ENCODE measurements around the gene HTR3C. TPM values are rescaled to one million over a fixed set of nuclear protein-coding genes. Genes with fewer than 3 reads are reported as not detected.
"Not testable (repeated sequence)": the region's sequence is repeated elsewhere in the genome, so short reads cannot be mapped to it uniquely, and the experiment has no call there.

Gene HTR3C
- total RNA-seq, 1 donor from 2014 or later, result not detected

GRCh38 chr3:184022323-184022722 lies 30.5 kb upstream of the HTR3C start:
- H3K27me3 Mint-ChIP-seq, result peaks cover 26% of the 10 kb centered on the region
- no peak for ATAC-seq (ENCODE audit: low read depth)
- no peak overlapping the region for H3K27ac Mint-ChIP-seq
- no peak for DNase-seq
- no peaks in the 10 kb centered on the region for H3K9me3 Mint-ChIP-seq
- ChIA-PET POLR2A (no interaction called here), CTCF (no interaction called here)
- no peak for TF ChIP-seq CTCF (IDR thresholded peaks at IDR 0.05)
- H3K4me3 Mint-ChIP-seq, result no peak overlapping the region
- peaks cover 8% of the 10 kb centered on the region for H3K36me3 Mint-ChIP-seq (ENCODE audit: low read depth)
- H3K4me1 Mint-ChIP-seq, result peaks cover 8% of the 10 kb centered on the region
- intact Hi-C loops (cut with micrococcal nuclease), result no loop called here

GRCh38 chr3:184025256-184025655 lies 27.6 kb upstream of the HTR3C start:
- H3K9me3 Mint-ChIP-seq; ATAC-seq (ENCODE audit: low read depth); DNase-seq; H3K36me3 Mint-ChIP-seq (ENCODE audit: low read depth); intact Hi-C loops (cut with micrococcal nuclease); POLR2A ChIA-PET; H3K4me1 Mint-ChIP-seq; H3K4me3 Mint-ChIP-seq; CTCF ChIA-PET; H3K27ac Mint-ChIP-seq: not testable (repeated sequence)
- peaks cover 24% of the 10 kb centered on the region for H3K27me3 Mint-ChIP-seq

GRCh38 chr3:184028275-184028890 lies 24.5 kb upstream of the HTR3C start:
- H3K36me3 Mint-ChIP-seq (ENCODE audit: low read depth); H3K9me3 Mint-ChIP-seq; H3K27ac Mint-ChIP-seq; H3K4me3 Mint-ChIP-seq; ATAC-seq (ENCODE audit: low read depth); DNase-seq; CTCF ChIA-PET; H3K4me1 Mint-ChIP-seq; POLR2A ChIA-PET; intact Hi-C loops (cut with micrococcal nuclease): not testable (repeated sequence)
- H3K27me3 Mint-ChIP-seq, result peaks cover 10% of the 10 kb centered on the region

- H3K9me3 Mint-ChIP-seq, result no peaks in the 10 kb centered on the region
- TF ChIP-seq CTCF (IDR thresholded peaks at IDR 0.05), result no peak
- peaks cover 10% of the 10 kb centered on the region for H3K27me3 Mint-ChIP-seq
- H3K36me3 Mint-ChIP-seq (ENCODE audit: low read depth), result no peaks in the 10 kb centered on the region
- no peaks in the 10 kb centered on the region for H3K4me1 Mint-ChIP-seq
- POLR2A ChIA-PET, result no interaction called here
- ATAC-seq (ENCODE audit: low read depth) (no peak), DNase-seq (no peak)
- no peak overlapping the region for H3K4me3 Mint-ChIP-seq
- intact Hi-C loops (cut with micrococcal nuclease), result no loop called here
- no peak overlapping the region for H3K27ac Mint-ChIP-seq
- CTCF ChIA-PET, result interaction anchor here (1.5 kb wide), 1 partner anchor 15 kb away, joined by 3 read pairs; no protein-coding TSS in a partner anchor
Measured at GRCh38 chr3:184029443-184029842, 23.4 kb upstream of the HTR3C start.

- intact Hi-C loops (cut with micrococcal nuclease), result no loop called here
- Mint-ChIP-seq H3K4me1 (no peaks in the 10 kb centered on the region), H3K4me3 (no peak overlapping the region), H3K27me3 (peaks cover 7% of the 10 kb centered on the region), H3K9me3 (no peaks in the 10 kb centered on the region), H3K27ac (no peak overlapping the region), H3K36me3 (ENCODE audit: low read depth) (no peaks in the 10 kb centered on the region)
- DNase-seq, result no peak
- TF ChIP-seq CTCF (IDR thresholded peaks at IDR 0.05), result no peak
- ChIA-PET POLR2A (no interaction called here), CTCF (interaction anchor here (1.5 kb wide), 1 partner anchor 16 kb away, joined by 3 read pairs; no protein-coding TSS in a partner anchor)
- no peak for ATAC-seq (ENCODE audit: low read depth)
Measured at GRCh38 chr3:184030536-184030935, 22.3 kb upstream of the HTR3C start.

GRCh38 chr3:184031187-184031792 lies 21.6 kb upstream of the HTR3C start, which contains the start of gene HTR3D:
Gene HTR3D (plus strand): TSS chr3:184031742. CDS start chr3:184031742, 0 bp downstream.
- no peak for TF ChIP-seq CTCF (IDR thresholded peaks at IDR 0.05)
- Mint-ChIP-seq H3K9me3 (no peaks in the 10 kb centered on the region), H3K4me3 (no peak within 1 kb of the TSS), H3K27ac (no peak within 1 kb of the TSS), H3K36me3 (ENCODE audit: low read depth) (no peaks in the 10 kb centered on the region), H3K27me3 (peaks cover 4% of the 10 kb centered on the region), H3K4me1 (no peaks in the 10 kb centered on the region)
- ChIA-PET CTCF (no interaction called here), POLR2A (no interaction called here)
- intact Hi-C loops (cut with micrococcal nuclease), result no loop called here
- DNase-seq (no peak), ATAC-seq (ENCODE audit: low read depth) (no peak)

Data from activated B cell treated with CpG ODN at 0.5 μM for 24 hours (primary cell).